Common myeloid progenitor, CD34-positive (primary cell): ENCODE results near the gene BIVM.

Source experiments
- CTCF ChIA-PET: fragments of 350-600 bp; sonication (Branson Sonifier 250); formaldehyde crosslinking; loops from one replicate; lab custom pipeline; 2021; ENCODE audit warnings: antibody characterized with exemption; lab: Charles Lee
- POLR2A ChIA-PET: fragments of 350-600 bp; sonication (Branson Sonifier 250); formaldehyde crosslinking; loops from one replicate; lab custom pipeline; 2021; ENCODE audit warnings: antibody characterized with exemption; lab: Charles Lee
- DNase-seq, 3 donors: peaks; one replicate each; pipeline versions ENCODE4 v3.0.0 to v3.0.0-alpha.2; 2013
- H3K27ac ChIP-seq, 2 experiments: 1 replicate in 1 of 2; 2 replicates in 1 of 2; pipeline ENCODE4 v1.7.0; 2013; ENCODE audit warnings: inconsistent platforms in 2 of 2, low read length in 2 of 2, mild to moderate bottlenecking in 2 of 2, low read depth in 1 of 2, moderate library complexity in 1 of 2; ENCODE audit not compliant: severe bottlenecking in 2 of 2, insufficient read depth in 1 of 2, poor library complexity in 1 of 2
- H3K27me3 ChIP-seq, 5 experiments: replicated peaks in 2 of 5; 1 replicate in 3 of 5; 2 replicates in 2 of 5; pipeline versions ENCODE4 v1.6.1 to v1.7.0; 2013; ENCODE audit warnings: low read length in 4 of 5, mild to moderate bottlenecking in 2 of 5, moderate library complexity in 2 of 5, inconsistent platforms in 1 of 5; ENCODE audit not compliant: insufficient read depth in 5 of 5, control insufficient read depth in 4 of 5
- H3K36me3 ChIP-seq, 4 experiments: 1 replicate in 2 of 4; 2 replicates in 2 of 4; pipeline versions ENCODE4 v1.6.1 to v1.7.0; 2013; ENCODE audit warnings: low read length in 3 of 4, control low read depth in 1 of 4, mild to moderate bottlenecking in 1 of 4; ENCODE audit not compliant: control insufficient read depth in 4 of 4, insufficient read depth in 4 of 4
- H3K4me1 ChIP-seq, 4 experiments: 1 replicate in 3 of 4; 2 replicates in 1 of 4; pipeline versions ENCODE4 v1.6.1 to v1.7.1; 2013; ENCODE audit warnings: low read length in 3 of 4, mild to moderate bottlenecking in 3 of 4, control low read depth in 1 of 4, inconsistent platforms in 1 of 4, moderate library complexity in 1 of 4; ENCODE audit not compliant: control insufficient read depth in 4 of 4, insufficient read depth in 4 of 4; ENCODE audit errors: control extremely low read depth in 1 of 4
- H3K4me3 ChIP-seq, 7 experiments: 1 replicate in 4 of 7; 2 replicates in 3 of 7; pipeline versions ENCODE4 v1.5.1 to v1.7.0; 2013; ENCODE audit warnings: mild to moderate bottlenecking in 7 of 7, low read length in 6 of 7, moderate library complexity in 6 of 7, inconsistent platforms in 2 of 7, low read depth in 2 of 7, control low read depth in 1 of 7; ENCODE audit not compliant: insufficient read depth in 4 of 7, control insufficient read depth in 1 of 7; ENCODE audit errors: extremely low read depth in 1 of 7
- H3K9me3 ChIP-seq, 5 experiments: 1 replicate in 4 of 5; 2 replicates in 1 of 5; pipeline versions ENCODE4 v1.6.1 to v1.7.1; 2013; ENCODE audit warnings: low read length in 4 of 5, mild to moderate bottlenecking in 2 of 5, inconsistent platforms in 1 of 5, low read depth in 1 of 5, moderate library complexity in 1 of 5; ENCODE audit not compliant: control insufficient read depth in 4 of 5, insufficient read depth in 2 of 5; ENCODE audit errors: control extremely low read depth in 1 of 5
- WGBS: methylation state at CpG from one replicate; pipeline ENCODE4 v1.1.5; 2013; ENCODE audit not compliant: insufficient coverage; 5-methylcytosine and 5-hydroxymethylcytosine counted together

Gene BIVM

GRCh38 chr13:102781591-102781990, 17.3 kb upstream of the BIVM start:
- ChIA-PET POLR2A (no interaction called here), CTCF (interaction anchor here (1.0 to 2.5 kb wide), 3 partner anchors 18 to 197 kb away, joined by 3 to 8 read pairs (median 3); partner anchors contain the start of genes BIVM and POGLUT2)
- 100% methylated on average over 1 of the region's 1 CpG for WGBS
- no peak for DNase-seq
- peaks cover 0 to 14% (median 0%) of the 10 kb centered on the region in 5 experiments for H3K9me3 ChIP-seq
- H3K27ac ChIP-seq: no peak overlapping the region
- H3K27me3 ChIP-seq: no peaks in the 10 kb centered on the region
- no peak overlapping the region for H3K4me3 ChIP-seq
- peaks cover 6 to 40% (median 28%) of the 10 kb centered on the region in 4 experiments for H3K4me1 ChIP-seq
- H3K36me3 ChIP-seq: peaks cover 0 to 24% (median 4%) of the 10 kb centered on the region in 4 experiments

GRCh38 chr13:102784483-102784882, 14.4 kb upstream of the BIVM start:
- CTCF ChIA-PET: interaction anchor here (1.0 to 2.5 kb wide), 4 partner anchors 10 to 16 kb away, joined by 3 to 9 read pairs (median 7); no protein-coding TSS in a partner anchor
- POLR2A ChIA-PET: no interaction called here

GRCh38 chr13:102788683-102789082, 10.2 kb upstream of the BIVM start:
- ChIA-PET POLR2A (interaction anchor here (0.7 kb wide), 1 partner anchor 9 kb away, joined by 3 read pairs; no protein-coding TSS in a partner anchor), CTCF (interaction anchor here (1.1 to 1.5 kb wide), 3 partner anchors 11 to 15 kb away, joined by 3 read pairs; partner anchors contain the start of gene TEX30)

More at GRCh38 chr13:102784483-102784882, 14.4 kb upstream of the BIVM start:
- H3K27ac ChIP-seq: no peak overlapping the region
- WGBS: 96% methylated on average over 3 of the region's 3 CpGs
- no peak overlapping the region for H3K4me3 ChIP-seq
- no peak for DNase-seq
- H3K9me3 ChIP-seq: peaks cover 0 to 11% (median 0%) of the 10 kb centered on the region in 5 experiments
- no peaks in the 10 kb centered on the region for H3K27me3 ChIP-seq
- H3K36me3 ChIP-seq: peaks cover 6 to 40% (median 13%) of the 10 kb centered on the region in 4 experiments
- H3K4me1 ChIP-seq: peaks cover 0 to 25% (median 17%) of the 10 kb centered on the region in 4 experiments

GRCh38 chr13:102792396-102792795, 6.5 kb upstream of the BIVM start:
- ChIA-PET POLR2A (no interaction called here), CTCF (no interaction called here)
- DNase-seq: no peak
- Histone ChIP-seq H3K27ac (no peak overlapping the region), H3K4me3 (no peak overlapping the region), H3K4me1 (peaks cover 0 to 1% (median 0%) of the 10 kb centered on the region in 4 experiments), H3K27me3 (no peaks in the 10 kb centered on the region), H3K36me3 (peaks cover 11 to 40% (median 34%) of the 10 kb centered on the region in 4 experiments), H3K9me3 (no peaks in the 10 kb centered on the region)
- 91% methylated on average over 1 of the region's 1 CpG for WGBS

More at GRCh38 chr13:102788683-102789082, 10.2 kb upstream of the BIVM start:
- Histone ChIP-seq H3K4me3 (no peak overlapping the region), H3K27me3 (no peaks in the 10 kb centered on the region), H3K27ac (no peak overlapping the region), H3K4me1 (no peaks in the 10 kb centered on the region), H3K36me3 (peaks cover 11 to 56% (median 38%) of the 10 kb centered on the region in 4 experiments), H3K9me3 (no peaks in the 10 kb centered on the region)
- no peak for DNase-seq
- 99% methylated on average over 8 of the region's 8 CpGs for WGBS

- POLR2A ChIA-PET: no interaction called here
- peaks cover 0 to 12% (median 8%) of the 10 kb centered on the region in 4 experiments for H3K4me1 ChIP-seq
- H3K27me3 ChIP-seq: no peaks in the 10 kb centered on the region
- peaks cover 5 to 32% (median 28%) of the 10 kb centered on the region in 4 experiments for H3K36me3 ChIP-seq
- WGBS: 91% methylated on average over 5 of the region's 9 CpGs
- H3K9me3 ChIP-seq: no peaks in the 10 kb centered on the region
- no peak overlapping the region for H3K27ac ChIP-seq
- no peak for DNase-seq
- CTCF ChIA-PET: interaction anchor here (2.0 kb wide), 1 partner anchor 9 kb away, joined by 9 read pairs; no protein-coding TSS in a partner anchor
- no peak overlapping the region for H3K4me3 ChIP-seq
These were observed 5.1 kb upstream of the BIVM start for GRCh38 chr13:102793611-102794355.

- Histone ChIP-seq H3K4me1 (peaks cover 12 to 47% (median 30%) of the 10 kb centered on the region in 4 experiments), H3K4me3 (peak overlapping the region; percentile 67 to 97 (median 85)), H3K36me3 (peaks cover 0 to 5% (median 0%) of the 10 kb centered on the region in 4 experiments), H3K27ac (peak overlapping the region in 1 of 2 experiments; percentile 49), H3K27me3 (no peaks in the 10 kb centered on the region), H3K9me3 (no peaks in the 10 kb centered on the region)
- DNase-seq: no peak
- POLR2A ChIA-PET: interaction anchor here (0.7 to 2.4 kb wide), 3 partner anchors 20 to 27 kb away, joined by 3 to 15 read pairs (median 4); partner anchors contain the start of gene TEX30
- CTCF ChIA-PET: interaction anchor here (0.9 to 7.8 kb wide), 14 partner anchors 11 to 220 kb away, joined by 3 to 77 read pairs (median 5); partner anchors contain the start of genes ERCC5 and TEX30
- under 1% methylated on average over 55 of the region's 69 CpGs for WGBS
These were observed 666 bp downstream of the BIVM start for GRCh38 chr13:102799426-102800144.
